Measurements from ENCODE around the gene KIFBP. TPM values are rescaled to one million over a fixed set of nuclear protein-coding genes. Genes with fewer than 3 reads are reported as not detected.

KIFBP gene
- total RNA-seq, 4 donors from 2014 or later = 7.4 to 49.2 (median 30.4) TPM

DNA sequence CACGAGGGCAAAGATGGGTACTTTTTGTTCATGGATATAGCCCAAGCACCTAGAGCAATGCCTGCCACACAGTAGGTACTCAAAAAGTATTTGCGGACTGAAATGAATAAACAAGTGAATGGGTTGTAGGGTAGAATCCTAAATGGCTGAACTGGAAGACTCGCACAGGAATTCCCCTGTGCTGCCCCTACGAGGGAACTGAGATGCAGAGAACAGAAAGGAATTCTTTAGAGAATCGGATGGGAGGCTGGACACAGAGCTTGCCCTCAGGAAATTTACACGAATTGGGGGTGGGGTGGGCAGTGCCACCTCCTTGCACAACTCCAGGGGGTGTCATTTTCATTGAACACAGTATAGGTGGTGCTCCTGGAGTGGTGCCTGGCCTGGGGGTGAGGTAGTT is 64.1 kb downstream of the KIFBP start:
- no peak for DNase-seq
- Histone ChIP-seq H3K36me3 (no peaks in the 10 kb centered on the region), H3K4me1 (no peaks in the 10 kb centered on the region), H3K9me3 (no peaks in the 10 kb centered on the region), H3K27me3 (no peaks in the 10 kb centered on the region), H3K27ac (no peak overlapping the region), H3K4me3 (no peak overlapping the region)
- no peak for TF ChIP-seq POLR2A (IDR thresholded peaks at IDR 0.05)
- TF ChIP-seq, protein P1, sequence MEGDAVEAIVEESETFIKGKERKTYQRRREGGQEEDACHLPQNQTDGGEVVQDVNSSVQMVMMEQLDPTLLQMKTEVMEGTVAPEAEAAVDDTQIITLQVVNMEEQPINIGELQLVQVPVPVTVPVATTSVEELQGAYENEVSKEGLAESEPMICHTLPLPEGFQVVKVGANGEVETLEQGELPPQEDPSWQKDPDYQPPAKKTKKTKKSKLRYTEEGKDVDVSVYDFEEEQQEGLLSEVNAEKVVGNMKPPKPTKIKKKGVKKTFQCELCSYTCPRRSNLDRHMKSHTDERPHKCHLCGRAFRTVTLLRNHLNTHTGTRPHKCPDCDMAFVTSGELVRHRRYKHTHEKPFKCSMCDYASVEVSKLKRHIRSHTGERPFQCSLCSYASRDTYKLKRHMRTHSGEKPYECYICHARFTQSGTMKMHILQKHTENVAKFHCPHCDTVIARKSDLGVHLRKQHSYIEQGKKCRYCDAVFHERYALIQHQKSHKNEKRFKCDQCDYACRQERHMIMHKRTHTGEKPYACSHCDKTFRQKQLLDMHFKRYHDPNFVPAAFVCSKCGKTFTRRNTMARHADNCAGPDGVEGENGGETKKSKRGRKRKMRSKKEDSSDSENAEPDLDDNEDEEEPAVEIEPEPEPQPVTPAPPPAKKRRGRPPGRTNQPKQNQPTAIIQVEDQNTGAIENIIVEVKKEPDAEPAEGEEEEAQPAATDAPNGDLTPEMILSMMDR (IDR thresholded peaks at IDR 0.05) = no peak
- intact Hi-C loops (cut with DNase I; ENCODE audit: low total_unique reads) = no loop called here

DNA sequence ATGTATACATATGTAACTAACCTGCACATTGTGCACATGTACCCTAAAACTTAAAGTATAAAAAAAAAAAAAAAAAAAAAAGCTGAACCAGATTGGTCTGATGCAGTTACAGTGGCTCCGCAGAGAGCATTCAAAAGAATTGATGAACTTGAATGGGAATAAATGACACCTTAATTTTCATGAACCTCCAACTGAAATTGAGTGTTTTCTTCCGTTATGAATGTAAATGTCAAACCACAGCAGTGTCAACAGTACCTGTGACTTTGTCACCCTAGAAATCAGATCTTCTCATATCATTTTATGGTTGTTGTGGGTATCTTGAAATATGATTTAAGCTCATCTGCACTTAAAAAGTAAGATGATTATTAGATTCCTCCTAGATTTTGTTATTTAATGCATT is 66.6 kb downstream of the KIFBP start:
- no peaks in the 10 kb centered on the region for H3K27me3 ChIP-seq
- H3K36me3 ChIP-seq = no peaks in the 10 kb centered on the region
- H3K9me3 ChIP-seq = no peaks in the 10 kb centered on the region
- intact Hi-C loops (cut with DNase I; ENCODE audit: low total_unique reads) = no loop called here
- H3K27ac ChIP-seq = no peak overlapping the region
- H3K4me3 ChIP-seq = no peak overlapping the region
- DNase-seq = no peak
- no peak for TF ChIP-seq POLR2A (IDR thresholded peaks at IDR 0.05)
- TF ChIP-seq, protein P1 (IDR thresholded peaks at IDR 0.05) = no peak
- H3K4me1 ChIP-seq = no peaks in the 10 kb centered on the region

DNA sequence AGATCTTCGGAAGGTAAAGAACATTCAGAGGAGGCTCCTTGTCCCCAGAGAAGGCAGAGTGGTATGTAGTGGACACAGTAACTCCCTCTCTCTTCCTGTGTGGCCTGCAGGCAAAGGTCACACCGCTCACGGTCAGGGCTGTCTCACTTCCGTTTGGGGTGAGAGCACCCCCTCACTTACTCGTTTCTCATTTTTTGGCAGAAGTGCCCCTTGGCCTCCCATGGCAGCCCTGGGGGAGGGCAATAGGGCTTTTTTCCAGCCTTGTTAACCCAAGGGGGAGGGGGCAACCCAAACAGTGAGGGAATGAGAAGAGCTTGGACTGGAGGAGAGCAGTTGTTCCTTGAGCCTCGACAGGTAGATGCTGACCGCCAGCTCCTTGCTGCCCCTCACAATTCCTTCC is 67.5 kb downstream of the KIFBP start:
- intact Hi-C loops (cut with DNase I; ENCODE audit: low total_unique reads) = no loop called here
- Histone ChIP-seq H3K4me3 (no peak overlapping the region), H3K4me1 (no peaks in the 10 kb centered on the region), H3K27ac (no peak overlapping the region), H3K9me3 (no peaks in the 10 kb centered on the region), H3K27me3 (no peaks in the 10 kb centered on the region), H3K36me3 (no peaks in the 10 kb centered on the region)
- TF ChIP-seq, protein P1 (IDR thresholded peaks at IDR 0.05) = no peak
- no peak for TF ChIP-seq POLR2A (IDR thresholded peaks at IDR 0.05)
- no peak for DNase-seq

DNA sequence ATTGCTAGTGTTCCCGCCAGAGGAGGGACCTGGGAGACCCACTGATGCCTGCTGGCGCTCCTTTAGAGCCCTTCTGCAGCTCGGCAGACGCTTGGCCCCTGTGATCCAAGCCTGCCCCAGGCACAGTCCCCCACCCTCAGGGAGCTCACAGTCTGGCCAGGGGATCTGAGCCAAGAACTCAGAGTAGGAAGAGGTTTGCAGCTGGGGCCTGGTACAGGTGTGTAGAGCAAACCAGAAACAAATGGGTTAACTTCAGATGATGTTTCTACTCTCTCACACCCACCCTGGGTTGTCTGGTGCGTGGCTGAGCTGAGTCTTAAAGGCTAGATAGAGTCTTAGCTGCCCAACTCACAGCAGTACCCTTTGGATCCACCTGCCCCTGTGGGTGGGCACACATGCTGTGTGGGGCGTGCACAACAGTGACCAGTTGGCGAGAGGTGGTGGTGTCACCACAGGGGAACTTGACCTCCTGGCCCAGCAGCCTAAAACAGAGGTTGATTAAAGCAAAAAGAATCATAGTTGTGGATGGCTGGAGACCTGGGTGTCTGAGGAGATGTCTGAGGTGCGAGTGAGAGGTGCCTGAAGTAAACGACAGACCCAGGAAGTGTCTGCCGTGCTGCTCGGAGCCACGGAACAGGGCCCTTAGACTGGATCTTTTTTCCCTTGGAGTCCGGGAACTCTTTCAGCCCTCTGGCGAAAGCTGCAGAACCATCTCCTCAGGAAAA is 68.1 kb downstream of the KIFBP start:
- Histone ChIP-seq H3K9me3 (no peaks in the 10 kb centered on the region), H3K4me1 (no peaks in the 10 kb centered on the region), H3K36me3 (no peaks in the 10 kb centered on the region), H3K4me3 (no peak overlapping the region), H3K27me3 (no peaks in the 10 kb centered on the region), H3K27ac (peak overlapping the region in 1 of 2 donors; percentile 51)
- TF ChIP-seq, protein P1 (IDR thresholded peaks at IDR 0.05) = no peak
- TF ChIP-seq POLR2A (IDR thresholded peaks at IDR 0.05) = no peak
- DNase-seq = no peak
- intact Hi-C loops (cut with DNase I; ENCODE audit: low total_unique reads) = no loop called here

DNA sequence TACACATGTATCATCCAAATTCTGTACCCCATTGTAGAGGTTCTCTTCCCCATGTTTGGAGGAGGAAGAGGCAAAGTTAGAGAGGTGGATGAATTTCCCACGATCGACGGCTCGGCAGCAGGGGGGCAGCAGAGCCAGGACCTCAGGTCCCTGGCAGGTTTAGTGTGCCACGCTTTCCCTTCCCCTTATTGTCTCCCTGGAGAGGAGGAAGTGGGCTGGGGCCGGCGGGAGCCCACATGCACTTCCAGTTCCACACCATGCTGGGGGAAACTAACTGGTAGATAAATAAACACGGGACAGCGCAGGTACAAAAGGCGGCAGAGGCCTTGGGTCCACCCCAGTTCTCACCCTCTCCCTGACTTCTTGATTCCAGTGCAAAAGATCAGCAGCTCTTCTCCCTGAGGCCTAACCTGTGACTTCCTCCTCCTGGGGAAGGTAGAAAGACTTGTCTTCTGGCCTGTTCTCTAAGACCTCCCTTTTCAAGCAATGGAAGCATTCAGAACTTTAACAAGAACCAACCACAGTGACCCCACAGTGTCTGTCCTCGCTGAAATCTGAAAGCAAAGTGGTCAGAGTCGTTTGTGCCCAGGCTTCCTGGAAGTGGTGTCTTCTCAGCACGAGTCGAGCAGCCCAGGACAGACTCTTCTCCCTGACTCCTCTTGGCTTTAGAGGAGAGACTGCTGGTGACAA is 68.8 kb downstream of the KIFBP start:
- Histone ChIP-seq H3K36me3 (no peaks in the 10 kb centered on the region), H3K27ac (peak overlapping the region in 1 of 2 donors; percentile 54), H3K4me1 (no peaks in the 10 kb centered on the region), H3K27me3 (no peaks in the 10 kb centered on the region), H3K4me3 (no peak overlapping the region), H3K9me3 (no peaks in the 10 kb centered on the region)
- DNase-seq = no peak
- no peak for TF ChIP-seq POLR2A (IDR thresholded peaks at IDR 0.05)
- TF ChIP-seq, protein P1 (IDR thresholded peaks at IDR 0.05) = peak in 1 of 4 experiments; percentile 21
- intact Hi-C loops (cut with DNase I; ENCODE audit: low total_unique reads) = no loop called here

Data from uterus (tissue), 4 donors.